ENCODE results near the gene LRRC8A.

LRRC8A gene

DNA sequence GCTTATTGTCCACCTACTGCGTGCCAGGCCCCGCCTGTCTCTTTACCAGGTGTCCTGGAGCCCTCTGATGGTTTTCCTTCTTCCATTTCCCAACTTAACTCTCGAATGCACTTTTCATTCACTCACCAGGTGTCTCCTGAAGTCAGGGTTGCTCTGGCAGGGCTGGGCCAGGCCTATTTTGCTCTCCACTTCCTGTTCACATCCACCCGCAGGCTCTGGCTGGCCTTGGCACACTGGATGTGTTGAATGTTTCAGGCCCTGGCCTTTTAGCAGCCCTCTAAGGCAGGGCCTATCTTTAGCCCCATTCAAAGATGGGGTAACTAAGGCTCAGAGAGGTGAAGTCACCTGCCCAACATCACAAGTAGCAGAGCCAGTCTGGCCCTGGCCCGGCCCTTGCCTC is 16.4 kb downstream of the LRRC8A start:
- Histone ChIP-seq H3K4me1 (ENCODE audit: control insufficient read depth, insufficient read depth, low read depth, low read length) (peaks cover 39% of the 10 kb centered on the region), H3K36me3 (ENCODE audit: control insufficient read depth in 1 of 2, insufficient read depth in 2 of 2, low read depth in 1 of 2, low read length in 2 of 2) (peaks cover 48 to 54% of the 10 kb centered on the region in 2 experiments), H2AK5ac (ENCODE audit: low read length, severe bottlenecking) (peak overlapping the region; percentile 21), H3K4me3 (ENCODE audit: insufficient read depth in 1 of 2, low read depth in 1 of 2, low read length in 2 of 2) (no peak overlapping the region), H2BK15ac (ENCODE audit: low read depth, poor library complexity, severe bottlenecking) (no peak overlapping the region), H2AFZ (ENCODE audit: low read depth, low read length) (no peak overlapping the region), H3K9ac (ENCODE audit: low read length) (no peak overlapping the region), H2BK12ac (ENCODE audit: low read length in 2 of 2) (no peak overlapping the region), H3K4ac (ENCODE audit: low read depth in 1 of 2, low read length in 2 of 2) (no peak overlapping the region), H2BK5ac (ENCODE audit: low read depth, low read length, poor library complexity, severe bottlenecking) (no peak overlapping the region), H3K9me3 (ENCODE audit: control insufficient read depth, low read length) (no peaks in the 10 kb centered on the region), H3K23ac (ENCODE audit: low read length in 2 of 2) (no peak overlapping the region), H3K27ac (ENCODE audit: low read length, poor library complexity, severe bottlenecking) (no peak overlapping the region), H3K4me2 (ENCODE audit: low read length, poor library complexity, severe bottlenecking) (no peak overlapping the region), H4K8ac (ENCODE audit: low read length) (peak overlapping the region; percentile 39), H3K27me3 (ENCODE audit: control insufficient read depth in 1 of 2, insufficient read depth in 1 of 2, low read length in 2 of 2) (no peaks in the 10 kb centered on the region), H3K18ac (ENCODE audit: low read depth in 1 of 2, low read length in 2 of 2) (no peak overlapping the region), H4K91ac (ENCODE audit: low read length) (no peak overlapping the region), H3K79me1 (replicated peaks; ENCODE audit: low read length, poor library complexity, severe bottlenecking) (peaks cover 29% of the 10 kb centered on the region), H3K14ac (ENCODE audit: low read length in 2 of 2) (no peak overlapping the region), H2BK120ac (ENCODE audit: low read depth, low read length) (no peak overlapping the region)
- 97% methylated on average over 5 of the region's 5 CpGs for WGBS
- DNase-seq: no peak

DNA sequence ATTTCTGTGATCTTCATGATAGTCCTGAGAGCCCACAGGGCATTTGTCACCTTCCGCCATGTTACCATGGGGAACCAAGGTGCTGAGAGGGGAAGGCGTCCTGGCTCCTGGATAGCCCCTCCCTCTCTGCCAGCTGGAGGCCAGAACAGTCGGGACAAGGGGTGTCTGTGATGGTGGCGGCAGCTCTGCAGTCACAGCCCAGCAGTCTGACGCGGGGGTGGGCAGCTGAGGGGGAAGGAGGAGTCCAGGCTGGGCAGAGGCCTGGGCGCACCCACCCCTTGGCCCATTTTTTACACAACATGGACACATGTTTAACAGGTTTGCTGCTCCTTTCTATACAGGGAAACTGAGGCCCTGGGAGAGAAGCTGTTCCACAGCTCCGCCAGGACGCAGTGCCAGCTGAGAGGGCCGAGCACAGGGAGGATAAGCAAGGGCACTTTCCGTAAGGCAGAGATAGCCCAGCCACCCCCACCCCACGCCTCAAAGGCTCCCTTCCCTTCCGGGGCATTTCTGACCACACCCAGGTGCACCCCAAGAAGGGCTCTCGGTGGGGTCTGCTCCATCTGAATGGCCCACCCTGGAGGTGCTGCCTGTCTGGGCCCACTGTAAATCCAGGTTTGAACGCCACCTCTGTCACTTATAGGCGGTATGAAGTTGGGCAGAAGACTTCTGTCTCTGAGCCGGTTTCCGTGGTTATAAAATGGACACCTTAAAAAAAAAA is 17.1 kb downstream of the LRRC8A start:
- H3K9me3 ChIP-seq (ENCODE audit: control insufficient read depth, low read length): no peaks in the 10 kb centered on the region
- H3K14ac ChIP-seq (ENCODE audit: low read length in 2 of 2): peak overlapping the region in 1 of 2 experiments; percentile 12
- peak overlapping the region; percentile 39 for H4K8ac ChIP-seq (ENCODE audit: low read length)
- H3K4ac ChIP-seq (ENCODE audit: low read depth in 1 of 2, low read length in 2 of 2): peak overlapping the region in 1 of 2 experiments; percentile 20
- peaks cover 38% of the 10 kb centered on the region for H3K4me1 ChIP-seq (ENCODE audit: control insufficient read depth, insufficient read depth, low read depth, low read length)
- no peak for DNase-seq
- peak overlapping the region; percentile 30 for H4K91ac ChIP-seq (ENCODE audit: low read length)
- H2BK5ac ChIP-seq (ENCODE audit: low read depth, low read length, poor library complexity, severe bottlenecking): no peak overlapping the region
- peak overlapping the region in 1 of 2 experiments; percentile 72 for H3K18ac ChIP-seq (ENCODE audit: low read depth in 1 of 2, low read length in 2 of 2)
- H2BK120ac ChIP-seq (ENCODE audit: low read depth, low read length): no peak overlapping the region
- peaks cover 47 to 50% of the 10 kb centered on the region in 2 experiments for H3K36me3 ChIP-seq (ENCODE audit: control insufficient read depth in 1 of 2, insufficient read depth in 2 of 2, low read depth in 1 of 2, low read length in 2 of 2)
- H3K79me1 ChIP-seq (replicated peaks; ENCODE audit: low read length, poor library complexity, severe bottlenecking): peaks cover 29% of the 10 kb centered on the region
- H2AFZ ChIP-seq (ENCODE audit: low read depth, low read length): no peak overlapping the region
- peak overlapping the region in 1 of 2 experiments; percentile 79 for H2BK12ac ChIP-seq (ENCODE audit: low read length in 2 of 2)
- WGBS: 94% methylated on average over 18 of the region's 18 CpGs
- no peak overlapping the region for H3K4me2 ChIP-seq (ENCODE audit: low read length, poor library complexity, severe bottlenecking)
- H3K9ac ChIP-seq (ENCODE audit: low read length): no peak overlapping the region
- no peak overlapping the region for H3K4me3 ChIP-seq (ENCODE audit: insufficient read depth in 1 of 2, low read depth in 1 of 2, low read length in 2 of 2)
- H3K27me3 ChIP-seq (ENCODE audit: control insufficient read depth in 1 of 2, insufficient read depth in 1 of 2, low read length in 2 of 2): no peaks in the 10 kb centered on the region
- no peak overlapping the region for H3K27ac ChIP-seq (ENCODE audit: low read length, poor library complexity, severe bottlenecking)
- no peak overlapping the region for H2BK15ac ChIP-seq (ENCODE audit: low read depth, poor library complexity, severe bottlenecking)
- H2AK5ac ChIP-seq (ENCODE audit: low read length, severe bottlenecking): peak overlapping the region; percentile 21
- no peak overlapping the region for H3K23ac ChIP-seq (ENCODE audit: low read length in 2 of 2)

DNA sequence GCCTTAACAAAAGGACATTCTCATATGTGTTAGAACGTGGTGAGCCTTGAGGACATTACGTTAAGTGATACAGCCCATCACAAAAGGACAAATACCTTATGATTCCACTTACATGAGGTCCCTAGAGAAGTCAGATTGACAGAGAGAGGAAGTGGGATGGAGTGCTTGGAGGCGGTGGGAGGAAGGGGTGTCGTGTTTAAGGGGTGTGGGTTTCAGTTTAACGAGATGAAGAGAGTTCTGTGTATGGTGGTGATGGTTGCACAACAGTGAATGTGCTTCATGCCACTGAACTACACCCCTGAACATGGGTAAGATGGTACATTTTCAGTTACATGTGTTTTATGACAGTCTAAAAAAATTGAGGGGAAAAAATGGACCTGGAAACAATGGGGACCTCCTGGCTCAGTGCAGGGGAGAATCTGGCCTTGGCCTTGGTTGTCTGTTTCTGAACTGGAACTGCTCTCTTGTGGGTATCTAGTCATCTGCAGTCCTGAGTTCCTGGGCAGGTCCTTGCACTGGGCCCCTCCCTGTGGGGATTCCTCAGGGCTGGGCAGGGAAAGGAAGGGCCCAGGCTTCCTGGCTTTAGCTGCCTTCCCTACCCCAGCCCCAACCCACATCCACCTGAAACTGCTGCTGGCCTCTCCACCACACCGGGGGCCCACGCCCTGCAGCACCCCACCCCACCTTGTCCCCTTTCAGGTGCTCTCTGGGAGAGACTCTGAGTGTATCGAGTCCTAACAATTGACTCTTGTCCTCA is 17.8 kb downstream of the LRRC8A start:
- Histone ChIP-seq H3K9ac (ENCODE audit: low read length) (no peak overlapping the region), H3K14ac (ENCODE audit: low read length in 2 of 2) (peak overlapping the region in 1 of 2 experiments; percentile 45), H2BK120ac (ENCODE audit: low read depth, low read length) (no peak overlapping the region), H3K79me1 (replicated peaks; ENCODE audit: low read length, poor library complexity, severe bottlenecking) (peaks cover 29% of the 10 kb centered on the region), H4K8ac (ENCODE audit: low read length) (peak overlapping the region; percentile 38), H2BK15ac (ENCODE audit: low read depth, poor library complexity, severe bottlenecking) (peak overlapping the region; percentile 41), H3K18ac (ENCODE audit: low read depth in 1 of 2, low read length in 2 of 2) (no peak overlapping the region), H3K36me3 (ENCODE audit: control insufficient read depth in 1 of 2, insufficient read depth in 2 of 2, low read depth in 1 of 2, low read length in 2 of 2) (peaks cover 45 to 47% of the 10 kb centered on the region in 2 experiments), H3K9me3 (ENCODE audit: control insufficient read depth, low read length) (no peaks in the 10 kb centered on the region), H2BK12ac (ENCODE audit: low read length in 2 of 2) (peak overlapping the region in 1 of 2 experiments; percentile 91), H3K4me2 (ENCODE audit: low read length, poor library complexity, severe bottlenecking) (no peak overlapping the region), H3K27me3 (ENCODE audit: control insufficient read depth in 1 of 2, insufficient read depth in 1 of 2, low read length in 2 of 2) (no peaks in the 10 kb centered on the region), H2AFZ (ENCODE audit: low read depth, low read length) (no peak overlapping the region), H2AK5ac (ENCODE audit: low read length, severe bottlenecking) (peak overlapping the region; percentile 95), H3K4me3 (ENCODE audit: insufficient read depth in 1 of 2, low read depth in 1 of 2, low read length in 2 of 2) (no peak overlapping the region), H3K4ac (ENCODE audit: low read depth in 1 of 2, low read length in 2 of 2) (peak overlapping the region in 1 of 2 experiments; percentile 4), H3K4me1 (ENCODE audit: control insufficient read depth, insufficient read depth, low read depth, low read length) (peaks cover 40% of the 10 kb centered on the region), H3K27ac (ENCODE audit: low read length, poor library complexity, severe bottlenecking) (no peak overlapping the region), H3K23ac (ENCODE audit: low read length in 2 of 2) (no peak overlapping the region), H4K91ac (ENCODE audit: low read length) (peak overlapping the region; percentile 59), H2BK5ac (ENCODE audit: low read depth, low read length, poor library complexity, severe bottlenecking) (no peak overlapping the region)
- WGBS: 88% methylated on average over 6 of the region's 8 CpGs
- peak; percentile 22 for DNase-seq

- Histone ChIP-seq H4K91ac (ENCODE audit: low read length) (no peak overlapping the region), H3K4me2 (ENCODE audit: low read length, poor library complexity, severe bottlenecking) (no peak overlapping the region), H3K4me3 (ENCODE audit: insufficient read depth in 1 of 2, low read depth in 1 of 2, low read length in 2 of 2) (no peak overlapping the region), H4K8ac (ENCODE audit: low read length) (no peak overlapping the region), H3K79me1 (replicated peaks; ENCODE audit: low read length, poor library complexity, severe bottlenecking) (peaks cover 31% of the 10 kb centered on the region), H2AK5ac (ENCODE audit: low read length, severe bottlenecking) (no peak overlapping the region), H2AFZ (ENCODE audit: low read depth, low read length) (no peak overlapping the region), H3K4ac (ENCODE audit: low read depth in 1 of 2, low read length in 2 of 2) (no peak overlapping the region), H3K9ac (ENCODE audit: low read length) (no peak overlapping the region), H3K27ac (ENCODE audit: low read length, poor library complexity, severe bottlenecking) (no peak overlapping the region), H2BK15ac (ENCODE audit: low read depth, poor library complexity, severe bottlenecking) (no peak overlapping the region), H3K4me1 (ENCODE audit: control insufficient read depth, insufficient read depth, low read depth, low read length) (peaks cover 35% of the 10 kb centered on the region), H3K36me3 (ENCODE audit: control insufficient read depth in 1 of 2, insufficient read depth in 2 of 2, low read depth in 1 of 2, low read length in 2 of 2) (peaks cover 29 to 47% of the 10 kb centered on the region in 2 experiments), H3K9me3 (ENCODE audit: control insufficient read depth, low read length) (no peaks in the 10 kb centered on the region), H2BK120ac (ENCODE audit: low read depth, low read length) (no peak overlapping the region), H2BK5ac (ENCODE audit: low read depth, low read length, poor library complexity, severe bottlenecking) (no peak overlapping the region), H3K23ac (ENCODE audit: low read length in 2 of 2) (no peak overlapping the region), H2BK12ac (ENCODE audit: low read length in 2 of 2) (no peak overlapping the region), H3K14ac (ENCODE audit: low read length in 2 of 2) (no peak overlapping the region), H3K27me3 (ENCODE audit: control insufficient read depth in 1 of 2, insufficient read depth in 1 of 2, low read length in 2 of 2) (no peaks in the 10 kb centered on the region), H3K18ac (ENCODE audit: low read depth in 1 of 2, low read length in 2 of 2) (no peak overlapping the region)
- WGBS: 97% methylated on average over 6 of the region's 7 CpGs
- DNase-seq: no peak
Observed at GRCh38 chr9:128901379-128901778, 19.4 kb downstream of the LRRC8A start.
